DND-41 (cell line): ENCODE measurements around the gene COL25A1.

Source experiments
- ATAC-seq: fragments of 200-7000 bp; cut with Tn5 transposase; 3 replicates; pipeline ENCODE4 v1.9.1; 2021; ENCODE audit warnings: low read depth; ENCODE audit not compliant: insufficient read depth
- DNase-seq: peaks from one replicate; pipeline ENCODE4 v3.0.0-alpha.2; 2020
- H2AFZ ChIP-seq: 2 replicates; pipeline ENCODE4 v1.6.0; 2012; ENCODE audit warnings: low read depth, low read length
- H3K27ac ChIP-seq: 2 replicates; pipeline ENCODE4 v1.5.1; 2012; ENCODE audit warnings: low read length, inconsistent platforms
- H3K27me3 ChIP-seq: fragments of 200-600 bp; sonication (generic); 2 replicates; pipeline ENCODE4 v1.6.0; 2012; ENCODE audit warnings: low read length, mild to moderate bottlenecking, inconsistent platforms; ENCODE audit not compliant: insufficient read depth, poor library complexity
- H3K36me3 ChIP-seq: 2 replicates; pipeline ENCODE4 v1.5.1; 2012; ENCODE audit warnings: low read length, inconsistent platforms; ENCODE audit not compliant: insufficient read depth
- H3K4me1 ChIP-seq: 2 replicates; pipeline ENCODE4 v1.5.1; 2012; ENCODE audit warnings: mild to moderate bottlenecking, low read length; ENCODE audit not compliant: insufficient read depth
- H3K4me2 ChIP-seq: 2 replicates; pipeline ENCODE4 v1.6.0; 2012; ENCODE audit warnings: mild to moderate bottlenecking, moderate library complexity, low read length, inconsistent platforms; ENCODE audit not compliant: insufficient read depth
- H3K4me3 ChIP-seq, 2 experiments: fragments of 200-600 bp in 1 of 2; shearing (Covaris generic) in 1 of 2; 2 replicates each; pipeline ENCODE4 v1.5.1; 2012 to 2016; ENCODE audit warnings: inconsistent platforms in 2 of 2, low read length in 2 of 2, mild to moderate bottlenecking in 2 of 2, low read depth in 1 of 2, moderate library complexity in 1 of 2
- H3K79me2 ChIP-seq: 2 replicates; pipeline ENCODE4 v1.6.0; 2012; ENCODE audit warnings: low read length, inconsistent platforms; ENCODE audit not compliant: insufficient read depth
- H3K9ac ChIP-seq: 2 replicates; pipeline ENCODE4 v1.6.0; 2012; ENCODE audit warnings: low read depth, mild to moderate bottlenecking, inconsistent platforms, low read length, moderate library complexity
- H3K9me3 ChIP-seq: 2 replicates; pipeline ENCODE4 v1.5.1; 2012; ENCODE audit warnings: low read length, moderate library complexity, mild to moderate bottlenecking, inconsistent platforms; ENCODE audit not compliant: insufficient read depth, severe bottlenecking
- H4K20me1 ChIP-seq: 2 replicates; pipeline ENCODE4 v1.6.0; 2012; ENCODE audit warnings: low read length; ENCODE audit not compliant: insufficient read depth
- CTCF ChIP-seq: IDR thresholded peaks from 2 replicates; pipeline ENCODE4 v1.5.1; 2012; ENCODE audit warnings: borderline replicate concordance, low read length, moderate library complexity, mild to moderate bottlenecking; ENCODE audit not compliant: poor library complexity, severe bottlenecking; ENCODE audit errors: extremely low read depth
- EZH2 ChIP-seq: IDR thresholded peaks from 3 replicates; pipeline ENCODE4 v1.6.1; 2012; ENCODE audit warnings: borderline replicate concordance, low read depth, mild to moderate bottlenecking, moderate library complexity, low read length, inconsistent platforms; ENCODE audit not compliant: severe bottlenecking

COL25A1 gene

GRCh38 chr4:108762559-108763225 lies 539.8 kb downstream of the COL25A1 start, which contains the start of gene ETNPPL:
Gene ETNPPL, minus strand, starts transcription at chr4:108763053. Its CDS starts 155 bp downstream, at chr4:108762898.
- peaks cover 13% of the 10 kb centered on the region for H3K4me1 ChIP-seq
- DNase-seq (peak; percentile 32), ATAC-seq (peak; percentile 82)
- H3K36me3 ChIP-seq: no peaks in the 10 kb centered on the region
- peaks cover 7% of the 10 kb centered on the region for H3K27me3 ChIP-seq
- peaks cover 4% of the 10 kb centered on the region for H3K9me3 ChIP-seq
- H3K9ac ChIP-seq: peak within 1 kb of the TSS; percentile 47
- no peaks in the 10 kb centered on the region for H3K79me2 ChIP-seq
- no peaks in the 10 kb centered on the region for H4K20me1 ChIP-seq
- H3K4me3 ChIP-seq: peak within 1 kb of the TSS; percentile 19 to 57; a peak in 3 of 4 replicates
- H2AFZ ChIP-seq: peak within 1 kb of the TSS; percentile 78
- TF ChIP-seq CTCF: peak; percentile 31
- no peak for TF ChIP-seq EZH2
- peak within 1 kb of the TSS; percentile 67 for H3K4me2 ChIP-seq
- H3K27ac ChIP-seq: no peak within 1 kb of the TSS
